ENCODE results near the gene SOD3.

The SOD3 gene

DNA sequence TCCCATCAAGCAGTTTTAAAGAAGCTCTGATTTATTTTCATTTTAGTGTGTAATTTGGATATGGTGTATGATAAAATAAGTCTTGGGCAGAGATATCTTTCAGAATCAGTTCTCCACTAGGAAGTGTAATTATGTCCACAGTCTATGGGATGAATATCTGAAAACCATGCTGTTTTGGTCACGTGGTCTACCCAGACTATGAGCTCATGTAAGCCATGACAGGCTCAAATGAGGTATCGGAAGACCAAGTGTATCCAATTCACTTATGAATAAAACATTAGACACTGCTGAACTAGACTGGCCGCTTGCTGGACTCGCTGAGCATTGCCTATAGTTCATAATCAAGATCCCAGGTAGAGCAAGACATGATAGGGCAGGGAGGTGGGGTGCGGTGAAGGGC lies 50.5 kb downstream of the SOD3 start:
- no peak for DNase-seq

- DNase-seq, result no peak
Measured at GRCh38 chr4:24846716-24847115, 51.3 kb downstream of the SOD3 start.

DNA sequence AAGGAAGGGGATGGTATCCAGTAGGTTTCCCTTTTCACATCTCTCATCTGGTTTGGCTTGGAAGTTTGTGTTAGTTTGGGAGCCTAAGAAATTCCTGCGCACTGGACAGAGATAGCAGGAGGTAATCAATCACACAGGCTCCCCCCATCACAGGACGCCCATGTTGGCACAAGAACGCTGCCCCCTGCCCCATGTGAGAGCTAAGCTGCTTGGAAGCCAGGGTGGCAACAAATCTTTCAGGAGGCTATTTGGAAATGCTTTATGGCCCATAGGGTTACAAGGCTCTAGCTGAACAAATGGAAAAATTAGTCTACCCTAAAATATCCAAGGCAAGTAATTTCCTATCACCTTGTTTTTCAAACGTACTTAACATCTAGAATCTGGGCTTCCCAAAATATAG lies 54.0 kb downstream of the SOD3 start:
- no peak for DNase-seq

GRCh38 chr4:24849756-24850155 lies 54.4 kb downstream of the SOD3 start:
- DNase-seq, result no peak
